D721Med (cell line): ENCODE data around the gene PCF11.

Source experiments
- DNase-seq: peaks from one replicate; pipeline ENCODE4 v3.0.0; 2011; ENCODE audit warnings: low spot score; ENCODE audit not compliant: insufficient read length
- FAIRE-seq: peaks from 2 replicates; lab custom pipeline; 2011; peaks lifted over from hg19 to GRCh38; lab: Jason Lieb, UNC
- CTCF ChIP-seq: IDR thresholded peaks from 2 replicates; pipeline ENCODE4 v1.5.1; 2012; ENCODE audit warnings: mild to moderate bottlenecking, control low read depth; ENCODE audit not compliant: insufficient read depth; ENCODE audit errors: missing control alignments

Gene PCF11

GRCh38 chr11:83156144-83156995, 561 bp upstream of the PCF11 start:
- no peak for TF ChIP-seq CTCF
- no peak for FAIRE-seq
- peak; percentile 66 for DNase-seq

- no peak for TF ChIP-seq CTCF
- DNase-seq (no peak), FAIRE-seq (no peak)
Observed at GRCh38 chr11:83157594-83158356, 844 bp downstream of the PCF11 start.

GRCh38 chr11:83158357-83158786, 1.4 kb downstream of the PCF11 start:
- no peak for TF ChIP-seq CTCF
- DNase-seq (no peak), FAIRE-seq (no peak)

GRCh38 chr11:83158965-83159901, 2.3 kb downstream of the PCF11 start:
- no peak for FAIRE-seq
- no peak for TF ChIP-seq CTCF
- DNase-seq = no peak

- no peak for DNase-seq
- TF ChIP-seq CTCF = no peak
- no peak for FAIRE-seq
Observed at GRCh38 chr11:83159902-83160865, 3.3 kb downstream of the PCF11 start.

- no peak for FAIRE-seq
- DNase-seq = no peak
- TF ChIP-seq CTCF = no peak
Observed at GRCh38 chr11:83161610-83162199, 4.8 kb downstream of the PCF11 start.
